GM10266 (cell line): ENCODE measurements around the gene ACBD3.

Experiments used
- DNase-seq: peaks from one replicate; pipeline ENCODE4 v3.0.0; 2012; ENCODE audit errors: extremely low spot score
- TF ChIP-seq, protein P1 (sequence below): IDR thresholded peaks from 2 replicates; pipeline ENCODE4 v1.5.1; 2012; ENCODE audit warnings: mild to moderate bottlenecking, low read depth; ENCODE audit not compliant: control insufficient read depth, insufficient read depth; ENCODE audit errors: missing control alignments

Gene ACBD3

GRCh38 chr1:226107471-226108460, 78.8 kb downstream of the ACBD3 start:
- TF ChIP-seq, protein P1, sequence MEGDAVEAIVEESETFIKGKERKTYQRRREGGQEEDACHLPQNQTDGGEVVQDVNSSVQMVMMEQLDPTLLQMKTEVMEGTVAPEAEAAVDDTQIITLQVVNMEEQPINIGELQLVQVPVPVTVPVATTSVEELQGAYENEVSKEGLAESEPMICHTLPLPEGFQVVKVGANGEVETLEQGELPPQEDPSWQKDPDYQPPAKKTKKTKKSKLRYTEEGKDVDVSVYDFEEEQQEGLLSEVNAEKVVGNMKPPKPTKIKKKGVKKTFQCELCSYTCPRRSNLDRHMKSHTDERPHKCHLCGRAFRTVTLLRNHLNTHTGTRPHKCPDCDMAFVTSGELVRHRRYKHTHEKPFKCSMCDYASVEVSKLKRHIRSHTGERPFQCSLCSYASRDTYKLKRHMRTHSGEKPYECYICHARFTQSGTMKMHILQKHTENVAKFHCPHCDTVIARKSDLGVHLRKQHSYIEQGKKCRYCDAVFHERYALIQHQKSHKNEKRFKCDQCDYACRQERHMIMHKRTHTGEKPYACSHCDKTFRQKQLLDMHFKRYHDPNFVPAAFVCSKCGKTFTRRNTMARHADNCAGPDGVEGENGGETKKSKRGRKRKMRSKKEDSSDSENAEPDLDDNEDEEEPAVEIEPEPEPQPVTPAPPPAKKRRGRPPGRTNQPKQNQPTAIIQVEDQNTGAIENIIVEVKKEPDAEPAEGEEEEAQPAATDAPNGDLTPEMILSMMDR = peak; percentile 44
- DNase-seq = peak; percentile 58

DNA sequence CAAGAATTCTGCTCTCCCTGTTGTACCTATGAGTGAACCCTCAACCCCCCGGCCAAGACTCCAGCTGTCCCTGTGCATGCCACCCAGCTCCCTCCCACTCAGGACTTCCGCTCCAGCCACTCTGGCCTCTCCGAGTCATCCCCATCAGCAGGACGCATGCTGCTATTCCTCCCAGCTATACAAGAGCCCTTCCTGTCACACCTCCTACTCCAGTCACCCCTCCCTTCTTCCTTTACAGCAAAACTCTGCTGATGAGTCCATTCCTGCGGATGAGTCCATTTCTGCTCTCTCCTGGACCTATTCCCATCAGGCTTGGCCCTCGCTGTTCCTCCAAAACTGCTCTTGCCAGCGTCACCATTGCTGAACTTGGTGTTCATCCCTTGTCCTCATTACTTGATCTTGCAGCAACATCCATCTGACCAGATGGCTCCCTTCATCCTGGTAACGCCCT, 81.8 kb downstream of the ACBD3 start:
- no peak for DNase-seq

GRCh38 chr1:226100436-226101391, 85.8 kb downstream of the ACBD3 start:
- no peak for DNase-seq
- TF ChIP-seq, protein P1 = no peak

More for the DNA sequence above, 81.8 kb downstream of the ACBD3 start:
- TF ChIP-seq, protein P1 = no peak

- DNase-seq = no peak
- TF ChIP-seq, protein P1 = no peak
Measured at GRCh38 chr1:226098870-226099835, 87.4 kb downstream of the ACBD3 start.

- no peak for DNase-seq
- TF ChIP-seq, protein P1 = no peak
Measured at GRCh38 chr1:226097866-226098625, 88.5 kb downstream of the ACBD3 start.
